SK-N-SH (cell line): Measurements from ENCODE around the gene TMEM74B. TPM values are rescaled to one million over a fixed set of nuclear protein-coding genes. Genes with fewer than 3 reads are reported as not detected.

Experiments used
- CTCF ChIA-PET: fragments of 300-600, 350-600 bp; formaldehyde crosslinking; extraction: SDS; loops from one replicate; lab custom pipeline; 2021; lab: Yijun Ruan, JAX
- POLR2A ChIA-PET: fragments of 350-600 bp; sonication (Branson Sonifier 250); formaldehyde crosslinking; extraction: SDS; loops from one replicate; lab custom pipeline; 2020; ENCODE audit warnings: antibody characterized with exemption, inconsistent platforms; lab: Yijun Ruan, JAX
- DNase-seq: peaks from one replicate; pipeline ENCODE4 v3.0.0; 2012
- H2AFZ ChIP-seq: fragments of 200-600 bp; sonication (generic); 2 replicates; pipeline ENCODE4 v1.8.1; 2016; ENCODE audit warnings: antibody characterized with exemption, mild to moderate bottlenecking, low read depth
- H3F3A ChIP-seq: fragments of 200-600 bp; sonication (generic); replicated peaks from 2 replicates; pipeline ENCODE3; 2016; ENCODE audit warnings: antibody characterized with exemption, mild to moderate bottlenecking; ENCODE audit not compliant: insufficient read depth
- H3K27ac ChIP-seq, 2 experiments: fragments of 200-500 bp in 1 of 2; fragments of 200-600 bp in 1 of 2; sonication (Bioruptor generic) in 1 of 2; sonication (generic), shearing (Covaris generic) in 1 of 2; 2 replicates each; pipeline versions ENCODE4 v1.5.1 to v1.6.1; 2014 to 2016; ENCODE audit warnings: low read depth in 2 of 2, inconsistent platforms in 1 of 2, low read length in 1 of 2, mild to moderate bottlenecking in 1 of 2, mixed read lengths in 1 of 2
- H3K27me3 ChIP-seq: fragments of 200-600 bp; sonication (generic), shearing (Covaris generic); 2 replicates; pipeline ENCODE4 v1.6.1; 2016; ENCODE audit warnings: mixed run types; ENCODE audit not compliant: insufficient read depth
- H3K36me3 ChIP-seq, 2 experiments: fragments of 200-500 bp in 1 of 2; fragments of 200-600 bp in 1 of 2; sonication (Bioruptor generic) in 1 of 2; sonication (generic) in 1 of 2; replicated peaks in 1 of 2; 2 replicates each; pipeline versions ENCODE3 to v1.5.1; 2014 to 2016; ENCODE audit warnings: low read length in 1 of 2, mild to moderate bottlenecking in 1 of 2; ENCODE audit not compliant: insufficient read depth in 2 of 2, control insufficient read depth in 1 of 2
- H3K4me1 ChIP-seq, 2 experiments: fragments of 200-500 bp in 1 of 2; fragments of 200-600 bp in 1 of 2; sonication (Bioruptor generic) in 1 of 2; sonication (generic), shearing (Covaris generic) in 1 of 2; 2 replicates each; pipeline versions ENCODE4 v1.5.1 to v1.6.1; 2014 to 2016; ENCODE audit warnings: low read depth in 1 of 2, low read length in 1 of 2, mixed run types in 1 of 2; ENCODE audit not compliant: insufficient read depth in 2 of 2, control insufficient read depth in 1 of 2
- H3K4me2 ChIP-seq: fragments of 200-600 bp; sonication (generic), shearing (Covaris generic); 2 replicates; pipeline ENCODE4 v1.6.1; 2017; ENCODE audit warnings: mixed run types
- H3K4me3 ChIP-seq, 2 experiments: fragments of 200-500 bp in 1 of 2; fragments of 200-600 bp in 1 of 2; sonication (Bioruptor generic) in 1 of 2; sonication (generic), shearing (Covaris generic) in 1 of 2; 2 replicates each; pipeline versions ENCODE4 v1.5.1 to v1.8.1; 2014 to 2016; ENCODE audit warnings: low read depth in 2 of 2, inconsistent platforms in 1 of 2, low read length in 1 of 2, mild to moderate bottlenecking in 1 of 2, mixed read lengths in 1 of 2, moderate library complexity in 1 of 2
- H3K79me2 ChIP-seq: fragments of 200-600 bp; sonication (generic); 2 replicates; pipeline ENCODE4 v1.8.1; 2017; ENCODE audit warnings: mild to moderate bottlenecking; ENCODE audit not compliant: insufficient read depth
- H3K9ac ChIP-seq: fragments of 200-600 bp; sonication (generic); 2 replicates; pipeline ENCODE4 v1.6.1; 2017; ENCODE audit warnings: mixed run types
- H3K9me2 ChIP-seq: fragments of 200-600 bp; sonication (generic); 2 replicates; pipeline ENCODE4 v1.6.1; 2017; ENCODE audit warnings: mixed run types
- H3K9me3 ChIP-seq: fragments of 200-600 bp; sonication (generic); 2 replicates; pipeline ENCODE4 v1.6.1; 2017; ENCODE audit warnings: mixed run types, mild to moderate bottlenecking, moderate library complexity
- H4K20me1 ChIP-seq: fragments of 200-600 bp; sonication (generic); 2 replicates; pipeline ENCODE4 v1.6.1; 2017; ENCODE audit warnings: mild to moderate bottlenecking, mixed run types; ENCODE audit not compliant: insufficient read depth
- ELF1 ChIP-seq: IDR thresholded peaks from 2 replicates; pipeline ENCODE4 v1.4.0; 2012
- EZH2phosphoT487 ChIP-seq: fragments of 200-600 bp; sonication (generic); IDR thresholded peaks from 2 replicates; pipeline ENCODE4 v1.6.1; 2017; ENCODE audit warnings: low read depth, mixed run types, mild to moderate bottlenecking, antibody characterized with exemption, moderate library complexity, borderline replicate concordance
- FOXJ3 ChIP-seq: sonication (generic); formaldehyde crosslinking; IDR thresholded peaks from 2 replicates; pipeline ENCODE4 v1.5.1; 2020; ENCODE audit warnings: mild to moderate bottlenecking, missing genetic modification reagents
- FOXM1 ChIP-seq: IDR thresholded peaks from 2 replicates; pipeline ENCODE4 v1.4.0; 2012; ENCODE audit warnings: low read depth, mild to moderate bottlenecking
- JUND ChIP-seq: IDR thresholded peaks from 2 replicates; pipeline ENCODE4 v1.4.0; 2012
- MEF2A ChIP-seq: IDR thresholded peaks from 2 replicates; pipeline ENCODE4 v1.4.0; 2012; ENCODE audit warnings: low read depth, borderline replicate concordance
- POLR2AphosphoS5 ChIP-seq: IDR thresholded peaks from 2 replicates; pipeline ENCODE4 v1.6.1; 2012; ENCODE audit warnings: low read depth, low read length
- SIN3A ChIP-seq: IDR thresholded peaks from 2 replicates; pipeline ENCODE4 v1.6.1; 2012; ENCODE audit warnings: low read depth, mild to moderate bottlenecking, low read length, moderate library complexity, borderline replicate concordance
- YY1 ChIP-seq: IDR thresholded peaks from 2 replicates; pipeline ENCODE4 v1.4.0; 2012; ENCODE audit warnings: low read depth, mild to moderate bottlenecking
- WGBS: methylation state at CpG from one replicate; pipeline ENCODE4 v1.1.6; 2017; ENCODE audit warnings: low lambda C conversion rate; 5-methylcytosine and 5-hydroxymethylcytosine counted together
- polyA plus RNA-seq, 3 experiments: library from polyadenylated mRNA; depleted of rRNA; stranded (reverse); fragments of >200 nt; gene quantifications; 2 replicates each; pipeline ENCODE4 v1.2.3, GENCODE V29; 2012
- TF ChIP-seq, protein P1 (sequence below): fragments of 150-350 bp; IDR thresholded peaks from 2 replicates; pipeline ENCODE4 v1.6.1; 2016; ENCODE audit warnings: mild to moderate bottlenecking, low read depth, low read length
- TF ChIP-seq, protein P2 (sequence below): fragments of 150-350 bp; IDR thresholded peaks from 2 replicates; pipeline ENCODE4 v1.6.1; 2017; ENCODE audit warnings: antibody characterized with exemption, low read length, low read depth, borderline replicate concordance
- TF ChIP-seq, protein P3 (sequence below): IDR thresholded peaks from 2 replicates; pipeline ENCODE4 v1.6.1; 2012; ENCODE audit warnings: mild to moderate bottlenecking, low read depth, low read length, moderate library complexity
- TF ChIP-seq, protein P4 (sequence below): fragments of 200-600 bp; sonication (generic); IDR thresholded peaks from 2 replicates; pipeline ENCODE4 v1.6.1; 2017; ENCODE audit warnings: antibody characterized with exemption, mild to moderate bottlenecking, moderate library complexity

Gene TMEM74B
- polyA plus RNA-seq, 1 of the 3 experiments (the other 2 are of a cell fraction): 1.8 TPM

DNA sequence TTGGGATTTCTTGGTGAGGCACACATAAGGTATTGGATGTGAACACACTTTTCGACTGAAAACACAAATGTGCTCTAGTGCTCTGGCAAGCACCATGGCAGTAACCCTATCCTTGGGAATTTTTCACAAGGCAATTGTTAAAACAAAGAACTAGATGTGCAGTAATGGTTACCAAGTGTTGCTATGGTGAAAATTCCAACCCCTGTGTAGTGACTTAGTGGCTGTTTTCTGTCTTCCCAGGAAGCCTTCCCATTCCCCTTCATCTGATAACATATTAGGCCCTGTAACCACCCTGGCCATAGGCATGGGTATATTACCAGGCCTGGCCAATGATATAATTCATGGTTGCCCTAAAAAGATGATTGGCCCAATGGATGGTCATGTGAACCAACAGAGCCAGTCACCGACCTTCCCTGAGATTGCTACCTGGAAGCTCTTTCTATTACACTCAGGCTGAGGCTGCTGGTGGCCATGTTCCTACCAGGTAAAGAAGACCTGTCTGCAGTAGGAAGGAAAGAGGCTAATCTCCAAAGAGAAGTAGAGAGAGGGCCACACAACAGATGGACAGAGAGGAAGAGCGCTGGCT is 22.6 kb upstream of the TMEM74B start (continued):
- TF ChIP-seq, protein P1, sequence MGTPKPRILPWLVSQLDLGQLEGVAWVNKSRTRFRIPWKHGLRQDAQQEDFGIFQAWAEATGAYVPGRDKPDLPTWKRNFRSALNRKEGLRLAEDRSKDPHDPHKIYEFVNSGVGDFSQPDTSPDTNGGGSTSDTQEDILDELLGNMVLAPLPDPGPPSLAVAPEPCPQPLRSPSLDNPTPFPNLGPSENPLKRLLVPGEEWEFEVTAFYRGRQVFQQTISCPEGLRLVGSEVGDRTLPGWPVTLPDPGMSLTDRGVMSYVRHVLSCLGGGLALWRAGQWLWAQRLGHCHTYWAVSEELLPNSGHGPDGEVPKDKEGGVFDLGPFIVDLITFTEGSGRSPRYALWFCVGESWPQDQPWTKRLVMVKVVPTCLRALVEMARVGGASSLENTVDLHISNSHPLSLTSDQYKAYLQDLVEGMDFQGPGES: no peak
- TF ChIP-seq, protein P2, sequence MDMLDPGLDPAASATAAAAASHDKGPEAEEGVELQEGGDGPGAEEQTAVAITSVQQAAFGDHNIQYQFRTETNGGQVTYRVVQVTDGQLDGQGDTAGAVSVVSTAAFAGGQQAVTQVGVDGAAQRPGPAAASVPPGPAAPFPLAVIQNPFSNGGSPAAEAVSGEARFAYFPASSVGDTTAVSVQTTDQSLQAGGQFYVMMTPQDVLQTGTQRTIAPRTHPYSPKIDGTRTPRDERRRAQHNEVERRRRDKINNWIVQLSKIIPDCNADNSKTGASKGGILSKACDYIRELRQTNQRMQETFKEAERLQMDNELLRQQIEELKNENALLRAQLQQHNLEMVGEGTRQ: no peak
- TF ChIP-seq SIN3A (no peak), MEF2A (no peak), FOXM1 (no peak), EZH2phosphoT487 (no peak), JUND (no peak)

DNA sequence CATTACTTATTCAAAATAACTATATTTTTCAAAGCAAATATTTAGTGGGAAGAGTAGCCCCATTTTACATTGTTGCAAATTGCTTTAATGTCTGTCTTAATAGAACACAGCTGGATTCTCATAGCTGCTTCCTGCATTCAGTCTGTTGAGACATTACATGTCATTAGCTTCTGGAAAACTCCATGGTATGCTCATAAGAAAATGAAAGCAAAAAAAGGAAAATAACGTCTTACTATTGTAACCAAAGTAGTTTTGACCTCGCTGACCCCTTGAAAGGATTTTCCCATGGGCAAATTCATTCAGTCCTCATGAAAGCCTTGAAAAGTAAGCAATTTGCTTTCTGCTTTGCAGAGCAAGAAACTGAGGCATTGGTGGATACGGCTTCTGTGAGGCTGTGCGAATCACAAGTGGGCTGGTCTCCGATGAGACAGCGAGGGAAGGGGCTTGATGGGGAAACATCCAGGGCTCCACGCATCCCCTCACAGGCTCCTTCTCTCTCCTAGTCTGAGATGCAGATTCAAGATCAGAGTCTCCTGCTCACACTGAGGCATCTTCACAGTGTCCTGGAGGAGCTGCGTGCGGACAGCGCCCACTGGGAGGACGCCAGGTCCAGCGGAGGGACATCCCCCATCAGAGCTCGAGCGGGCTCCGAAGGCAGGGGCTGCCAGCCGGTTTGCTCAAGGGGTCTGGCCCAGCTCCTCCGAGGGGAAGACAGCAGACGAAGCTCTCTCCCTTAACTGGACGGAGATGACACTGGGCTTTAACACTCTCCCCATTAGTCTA is 21.8 kb upstream of the TMEM74B start:
- WGBS: 64% methylated on average over 10 of the region's 19 CpGs
- no peaks in the 10 kb centered on the region for H3K79me2 ChIP-seq
- no peaks in the 10 kb centered on the region for H4K20me1 ChIP-seq
- H3K27ac ChIP-seq: no peak overlapping the region
- H2AFZ ChIP-seq: no peak overlapping the region
- H3K27me3 ChIP-seq: no peaks in the 10 kb centered on the region; the same call in 1 of the 2 replicates
- DNase-seq: no peak
- H3K4me1 ChIP-seq: no peaks in the 10 kb centered on the region
- POLR2A ChIA-PET: no interaction called here
- no peaks in the 10 kb centered on the region for H3F3A ChIP-seq
- CTCF ChIA-PET: interaction anchor here (0.6 to 3.7 kb wide), 4 partner anchors 19 to 391 kb away, joined by 3 to 11 read pairs (median 6); no protein-coding TSS in a partner anchor
- no peak overlapping the region for H3K4me2 ChIP-seq
- no peaks in the 10 kb centered on the region for H3K9me3 ChIP-seq
- no peak overlapping the region for H3K4me3 ChIP-seq
- no peaks in the 10 kb centered on the region for H3K36me3 ChIP-seq
- no peak overlapping the region for H3K9ac ChIP-seq
- H3K9me2 ChIP-seq: no peaks in the 10 kb centered on the region
- TF ChIP-seq, protein P3, sequence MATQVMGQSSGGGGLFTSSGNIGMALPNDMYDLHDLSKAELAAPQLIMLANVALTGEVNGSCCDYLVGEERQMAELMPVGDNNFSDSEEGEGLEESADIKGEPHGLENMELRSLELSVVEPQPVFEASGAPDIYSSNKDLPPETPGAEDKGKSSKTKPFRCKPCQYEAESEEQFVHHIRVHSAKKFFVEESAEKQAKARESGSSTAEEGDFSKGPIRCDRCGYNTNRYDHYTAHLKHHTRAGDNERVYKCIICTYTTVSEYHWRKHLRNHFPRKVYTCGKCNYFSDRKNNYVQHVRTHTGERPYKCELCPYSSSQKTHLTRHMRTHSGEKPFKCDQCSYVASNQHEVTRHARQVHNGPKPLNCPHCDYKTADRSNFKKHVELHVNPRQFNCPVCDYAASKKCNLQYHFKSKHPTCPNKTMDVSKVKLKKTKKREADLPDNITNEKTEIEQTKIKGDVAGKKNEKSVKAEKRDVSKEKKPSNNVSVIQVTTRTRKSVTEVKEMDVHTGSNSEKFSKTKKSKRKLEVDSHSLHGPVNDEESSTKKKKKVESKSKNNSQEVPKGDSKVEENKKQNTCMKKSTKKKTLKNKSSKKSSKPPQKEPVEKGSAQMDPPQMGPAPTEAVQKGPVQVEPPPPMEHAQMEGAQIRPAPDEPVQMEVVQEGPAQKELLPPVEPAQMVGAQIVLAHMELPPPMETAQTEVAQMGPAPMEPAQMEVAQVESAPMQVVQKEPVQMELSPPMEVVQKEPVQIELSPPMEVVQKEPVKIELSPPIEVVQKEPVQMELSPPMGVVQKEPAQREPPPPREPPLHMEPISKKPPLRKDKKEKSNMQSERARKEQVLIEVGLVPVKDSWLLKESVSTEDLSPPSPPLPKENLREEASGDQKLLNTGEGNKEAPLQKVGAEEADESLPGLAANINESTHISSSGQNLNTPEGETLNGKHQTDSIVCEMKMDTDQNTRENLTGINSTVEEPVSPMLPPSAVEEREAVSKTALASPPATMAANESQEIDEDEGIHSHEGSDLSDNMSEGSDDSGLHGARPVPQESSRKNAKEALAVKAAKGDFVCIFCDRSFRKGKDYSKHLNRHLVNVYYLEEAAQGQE: no peak
- TF ChIP-seq MEF2A (no peak), YY1 (no peak), POLR2AphosphoS5 (no peak), FOXJ3 (CRISPR knock-in tag) (no peak), ELF1 (no peak)
- TF ChIP-seq, protein P2: no peak
- TF ChIP-seq, protein P4, sequence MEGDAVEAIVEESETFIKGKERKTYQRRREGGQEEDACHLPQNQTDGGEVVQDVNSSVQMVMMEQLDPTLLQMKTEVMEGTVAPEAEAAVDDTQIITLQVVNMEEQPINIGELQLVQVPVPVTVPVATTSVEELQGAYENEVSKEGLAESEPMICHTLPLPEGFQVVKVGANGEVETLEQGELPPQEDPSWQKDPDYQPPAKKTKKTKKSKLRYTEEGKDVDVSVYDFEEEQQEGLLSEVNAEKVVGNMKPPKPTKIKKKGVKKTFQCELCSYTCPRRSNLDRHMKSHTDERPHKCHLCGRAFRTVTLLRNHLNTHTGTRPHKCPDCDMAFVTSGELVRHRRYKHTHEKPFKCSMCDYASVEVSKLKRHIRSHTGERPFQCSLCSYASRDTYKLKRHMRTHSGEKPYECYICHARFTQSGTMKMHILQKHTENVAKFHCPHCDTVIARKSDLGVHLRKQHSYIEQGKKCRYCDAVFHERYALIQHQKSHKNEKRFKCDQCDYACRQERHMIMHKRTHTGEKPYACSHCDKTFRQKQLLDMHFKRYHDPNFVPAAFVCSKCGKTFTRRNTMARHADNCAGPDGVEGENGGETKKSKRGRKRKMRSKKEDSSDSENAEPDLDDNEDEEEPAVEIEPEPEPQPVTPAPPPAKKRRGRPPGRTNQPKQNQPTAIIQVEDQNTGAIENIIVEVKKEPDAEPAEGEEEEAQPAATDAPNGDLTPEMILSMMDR: no peak
